Loucy (cell line): ENCODE results near the gene TRPM1.

Source experiments
- EZH2phosphoT487 ChIP-seq: fragments of 200-600 bp; IDR thresholded peaks from 2 replicates; pipeline ENCODE4 v1.6.1; 2018; ENCODE audit warnings: antibody characterized with exemption, mild to moderate bottlenecking, moderate library complexity, borderline replicate concordance
- TF ChIP-seq, protein P1 (sequence below): fragments of 200-600 bp; sonication (generic); conservative IDR thresholded peaks from 2 replicates; pipeline ENCODE4 v1.5.1; 2014; ENCODE audit warnings: mild to moderate bottlenecking, antibody characterized with exemption, low read length

- TF ChIP-seq, protein P1, sequence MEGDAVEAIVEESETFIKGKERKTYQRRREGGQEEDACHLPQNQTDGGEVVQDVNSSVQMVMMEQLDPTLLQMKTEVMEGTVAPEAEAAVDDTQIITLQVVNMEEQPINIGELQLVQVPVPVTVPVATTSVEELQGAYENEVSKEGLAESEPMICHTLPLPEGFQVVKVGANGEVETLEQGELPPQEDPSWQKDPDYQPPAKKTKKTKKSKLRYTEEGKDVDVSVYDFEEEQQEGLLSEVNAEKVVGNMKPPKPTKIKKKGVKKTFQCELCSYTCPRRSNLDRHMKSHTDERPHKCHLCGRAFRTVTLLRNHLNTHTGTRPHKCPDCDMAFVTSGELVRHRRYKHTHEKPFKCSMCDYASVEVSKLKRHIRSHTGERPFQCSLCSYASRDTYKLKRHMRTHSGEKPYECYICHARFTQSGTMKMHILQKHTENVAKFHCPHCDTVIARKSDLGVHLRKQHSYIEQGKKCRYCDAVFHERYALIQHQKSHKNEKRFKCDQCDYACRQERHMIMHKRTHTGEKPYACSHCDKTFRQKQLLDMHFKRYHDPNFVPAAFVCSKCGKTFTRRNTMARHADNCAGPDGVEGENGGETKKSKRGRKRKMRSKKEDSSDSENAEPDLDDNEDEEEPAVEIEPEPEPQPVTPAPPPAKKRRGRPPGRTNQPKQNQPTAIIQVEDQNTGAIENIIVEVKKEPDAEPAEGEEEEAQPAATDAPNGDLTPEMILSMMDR: no peak
- no peak for TF ChIP-seq EZH2phosphoT487
Measured at GRCh38 chr15:31024330-31024729, 77.2 kb downstream of the TRPM1 start.
